ENCODE data around the gene MAP1S. TPM values are rescaled to one million over a fixed set of nuclear protein-coding genes. Genes with fewer than 3 reads are reported as not detected.

The MAP1S gene
- total RNA-seq, 1 donor from 2014 or later = 93.4 TPM

DNA sequence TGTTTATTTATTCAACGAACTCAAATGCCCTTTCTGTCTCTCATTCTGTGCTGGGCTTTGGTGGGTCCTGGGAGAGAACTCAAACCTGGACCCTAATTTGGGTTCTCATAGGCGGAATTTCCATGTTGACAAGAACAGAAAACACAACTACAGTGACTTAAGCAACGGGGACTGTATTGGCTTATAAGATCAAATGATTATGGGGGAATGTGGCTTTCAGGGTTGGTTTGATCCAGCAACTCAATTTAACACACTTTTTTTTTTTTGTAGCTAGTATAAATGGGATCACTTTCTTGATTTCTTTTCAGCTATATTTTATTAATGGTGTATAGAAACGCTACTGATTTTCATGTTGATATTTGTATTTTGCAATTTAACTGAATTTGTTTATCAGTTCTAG lies 41.9 kb downstream of the MAP1S start:
- Mint-ChIP-seq H3K27ac (ENCODE audit: unreplicated experiment) (no peak overlapping the region), H3K9me3 (peaks cover 5% of the 10 kb centered on the region), H3K27me3 (ENCODE audit: low read depth) (no peaks in the 10 kb centered on the region), H3K4me1 (peaks cover 16% of the 10 kb centered on the region), H3K4me3 (no peak overlapping the region), H3K36me3 (ENCODE audit: low read depth) (no peaks in the 10 kb centered on the region)
- TF ChIP-seq, protein P1, sequence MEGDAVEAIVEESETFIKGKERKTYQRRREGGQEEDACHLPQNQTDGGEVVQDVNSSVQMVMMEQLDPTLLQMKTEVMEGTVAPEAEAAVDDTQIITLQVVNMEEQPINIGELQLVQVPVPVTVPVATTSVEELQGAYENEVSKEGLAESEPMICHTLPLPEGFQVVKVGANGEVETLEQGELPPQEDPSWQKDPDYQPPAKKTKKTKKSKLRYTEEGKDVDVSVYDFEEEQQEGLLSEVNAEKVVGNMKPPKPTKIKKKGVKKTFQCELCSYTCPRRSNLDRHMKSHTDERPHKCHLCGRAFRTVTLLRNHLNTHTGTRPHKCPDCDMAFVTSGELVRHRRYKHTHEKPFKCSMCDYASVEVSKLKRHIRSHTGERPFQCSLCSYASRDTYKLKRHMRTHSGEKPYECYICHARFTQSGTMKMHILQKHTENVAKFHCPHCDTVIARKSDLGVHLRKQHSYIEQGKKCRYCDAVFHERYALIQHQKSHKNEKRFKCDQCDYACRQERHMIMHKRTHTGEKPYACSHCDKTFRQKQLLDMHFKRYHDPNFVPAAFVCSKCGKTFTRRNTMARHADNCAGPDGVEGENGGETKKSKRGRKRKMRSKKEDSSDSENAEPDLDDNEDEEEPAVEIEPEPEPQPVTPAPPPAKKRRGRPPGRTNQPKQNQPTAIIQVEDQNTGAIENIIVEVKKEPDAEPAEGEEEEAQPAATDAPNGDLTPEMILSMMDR (conservative IDR thresholded peaks at IDR 0.05) = no peak
- DNase-seq (ENCODE audit: low read depth, low spot score) = no peak

GRCh38 chr19:17762505-17763229 lies 43.4 kb downstream of the MAP1S start:
- TF ChIP-seq, protein P1 (conservative IDR thresholded peaks at IDR 0.05) = no peak
- H3K4me1 Mint-ChIP-seq = peaks cover 15% of the 10 kb centered on the region
- H3K9me3 Mint-ChIP-seq = peaks cover 5% of the 10 kb centered on the region
- peak; percentile 71 for DNase-seq (ENCODE audit: low read depth, low spot score)
- no peaks in the 10 kb centered on the region for H3K36me3 Mint-ChIP-seq (ENCODE audit: low read depth)
- peak overlapping the region; percentile 52 for H3K4me3 Mint-ChIP-seq
- H3K27me3 Mint-ChIP-seq (ENCODE audit: low read depth) = no peaks in the 10 kb centered on the region
- H3K27ac Mint-ChIP-seq (ENCODE audit: unreplicated experiment) = peak overlapping the region; percentile 94

DNA sequence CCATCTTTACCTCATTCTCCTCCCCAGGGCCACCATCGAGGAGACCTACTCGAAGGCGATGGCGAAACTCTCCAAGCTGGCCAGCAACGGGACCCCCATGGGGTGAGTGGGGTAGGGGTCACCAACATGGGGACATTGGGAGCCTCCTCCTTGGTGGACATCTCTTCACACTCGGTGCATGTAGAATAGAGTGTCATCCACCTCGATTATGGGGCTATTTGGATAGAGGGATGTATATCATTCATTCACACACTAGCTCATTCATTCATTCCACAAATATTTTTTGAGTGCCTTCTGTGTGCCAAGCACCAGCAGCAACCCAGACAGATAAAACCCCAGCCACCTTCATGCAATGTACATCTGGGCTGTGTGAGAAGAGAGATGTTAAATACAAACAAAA lies 45.1 kb downstream of the MAP1S start:
- Mint-ChIP-seq H3K27ac (ENCODE audit: unreplicated experiment) (no peak overlapping the region), H3K9me3 (peaks cover 5% of the 10 kb centered on the region), H3K36me3 (ENCODE audit: low read depth) (no peaks in the 10 kb centered on the region), H3K4me3 (no peak overlapping the region), H3K4me1 (peaks cover 15% of the 10 kb centered on the region), H3K27me3 (ENCODE audit: low read depth) (no peaks in the 10 kb centered on the region)
- TF ChIP-seq, protein P1 (conservative IDR thresholded peaks at IDR 0.05) = no peak
- DNase-seq (ENCODE audit: low read depth, low spot score) = no peak

DNA sequence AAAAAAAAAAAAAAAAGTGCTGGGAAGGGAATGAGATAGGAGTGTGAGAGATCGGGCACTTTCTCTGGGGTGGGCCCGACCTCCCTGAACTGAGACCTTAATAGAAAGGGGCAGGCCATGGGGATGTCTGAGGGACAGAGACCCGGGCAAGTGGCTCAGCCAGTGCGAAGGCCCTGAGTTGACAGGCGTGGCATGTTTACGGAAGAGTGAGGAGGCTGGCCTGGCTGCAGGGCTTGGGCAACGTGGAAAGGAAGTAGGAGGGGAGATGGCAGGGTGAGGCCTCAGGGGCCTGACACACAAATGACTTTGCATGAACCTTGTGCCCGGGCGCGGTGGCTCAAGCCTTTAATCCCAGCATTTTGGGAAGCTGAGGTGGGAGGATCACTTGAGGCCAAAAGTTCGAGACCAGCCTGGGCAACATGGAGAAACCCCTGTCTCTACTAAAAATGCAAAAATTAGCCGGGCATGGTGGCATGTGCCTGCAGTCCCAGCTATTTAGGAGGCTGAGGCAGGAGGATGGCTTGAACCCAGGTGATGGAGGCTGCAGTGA lies 45.9 kb downstream of the MAP1S start:
- H3K27ac Mint-ChIP-seq (ENCODE audit: unreplicated experiment) = peak overlapping the region; percentile 43
- no peaks in the 10 kb centered on the region for H3K36me3 Mint-ChIP-seq (ENCODE audit: low read depth)
- H3K4me3 Mint-ChIP-seq = no peak overlapping the region

DNA sequence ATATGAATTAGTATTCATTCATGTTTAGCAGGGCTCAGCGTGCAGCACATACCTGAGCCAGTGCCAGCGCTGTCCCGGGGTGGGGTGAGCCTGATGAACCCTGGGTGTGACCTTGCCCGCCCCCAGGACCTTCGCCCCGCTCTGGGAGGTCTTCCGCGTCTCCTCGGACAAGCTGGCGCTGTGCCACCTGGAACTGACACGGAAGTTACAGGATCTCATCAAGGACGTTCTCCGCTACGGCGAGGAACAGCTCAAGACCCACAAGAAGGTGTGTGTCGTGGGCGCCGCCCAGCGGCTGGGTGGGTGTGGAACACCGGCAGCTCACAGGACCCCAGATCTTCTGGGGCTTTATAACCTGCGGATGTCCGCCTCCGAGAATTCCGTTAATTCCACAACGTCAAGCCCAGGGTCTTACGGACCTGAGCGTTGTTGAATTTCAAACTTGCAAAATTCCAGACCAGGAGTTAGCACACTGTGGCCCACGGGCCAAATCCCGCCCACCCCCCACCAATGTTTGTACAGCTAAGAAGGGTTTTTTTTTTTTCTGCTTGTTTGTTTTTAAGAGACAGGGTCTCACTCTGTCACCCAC lies 47.4 kb downstream of the MAP1S start:
- H3K4me1 Mint-ChIP-seq = peaks cover 15% of the 10 kb centered on the region
- H3K27me3 Mint-ChIP-seq (ENCODE audit: low read depth) = no peaks in the 10 kb centered on the region
- TF ChIP-seq, protein P1 (conservative IDR thresholded peaks at IDR 0.05) = peak; percentile 88
- H3K27ac Mint-ChIP-seq (ENCODE audit: unreplicated experiment) = peak overlapping the region; percentile 81
- H3K36me3 Mint-ChIP-seq (ENCODE audit: low read depth) = no peaks in the 10 kb centered on the region
- no peak overlapping the region for H3K4me3 Mint-ChIP-seq
- H3K9me3 Mint-ChIP-seq = peaks cover 5% of the 10 kb centered on the region
- peak; percentile 84 for DNase-seq (ENCODE audit: low read depth, low spot score)

More for the DNA sequence above, 45.9 kb downstream of the MAP1S start:
- TF ChIP-seq, protein P1 (conservative IDR thresholded peaks at IDR 0.05) = no peak
- Mint-ChIP-seq H3K9me3 (peaks cover 5% of the 10 kb centered on the region), H3K27me3 (ENCODE audit: low read depth) (no peaks in the 10 kb centered on the region), H3K4me1 (peaks cover 15% of the 10 kb centered on the region)
- DNase-seq (ENCODE audit: low read depth, low spot score) = no peak

Data from neural crest cell (in vitro differentiated cells).